Pericardium fibroblast (primary cell): ENCODE measurements around the gene PAFAH2. TPM values are rescaled to one million over a fixed set of nuclear protein-coding genes. Genes with fewer than 3 reads are reported as not detected.

Experiments used
- total RNA-seq: library from RNA; depleted of rRNA; stranded (reverse); fragments of >200 nt; gene quantifications from 2 replicates; pipeline ENCODE4 v1.2.3, GENCODE V29; 2015

PAFAH2 gene
- 2.3 and 3.2 TPM in 2 replicates for total RNA-seq

DNA sequence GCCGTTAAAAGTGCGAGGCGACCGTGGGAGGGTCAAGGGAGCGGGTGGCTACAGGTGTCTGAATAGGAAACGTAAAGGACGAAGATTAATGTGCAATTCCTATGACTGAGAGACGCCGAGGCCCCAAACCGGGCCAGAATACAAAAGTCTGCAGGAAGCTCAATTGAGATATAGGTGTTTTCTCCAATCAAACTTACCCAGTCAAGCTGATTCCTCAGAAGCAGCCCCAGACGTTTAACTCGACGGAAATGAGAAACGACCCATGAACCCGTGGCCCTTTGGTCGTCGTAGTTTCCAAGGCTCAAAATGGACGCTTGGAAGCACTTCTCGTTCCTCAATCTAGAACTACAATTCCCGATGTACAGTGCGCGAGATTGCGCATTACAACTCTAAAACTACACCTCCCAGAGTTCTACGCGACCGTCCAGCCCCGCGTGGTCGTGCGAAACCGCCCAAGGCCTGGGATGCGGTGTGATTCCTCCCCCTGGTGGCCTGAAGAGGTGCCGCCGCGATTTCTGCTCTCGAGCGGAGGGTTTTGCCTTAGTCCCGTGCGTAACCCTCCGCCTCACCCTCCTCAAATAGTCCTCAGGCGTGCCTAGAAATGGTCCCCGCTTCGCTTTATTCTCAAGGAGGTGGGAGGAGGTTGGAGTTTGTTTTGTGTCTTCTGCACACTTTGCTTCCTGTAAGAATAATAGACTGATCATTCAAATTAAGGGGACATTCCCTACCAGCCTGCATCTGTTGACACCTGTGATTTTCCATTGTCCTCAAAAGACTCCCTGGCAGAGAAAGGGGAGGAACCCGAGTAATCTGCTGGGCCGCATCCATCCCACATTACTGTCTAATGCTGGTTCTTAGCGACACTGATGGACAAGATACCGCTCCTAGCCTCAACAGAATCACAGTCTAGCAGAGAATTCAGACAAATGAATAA lies at the start of gene PAFAH2:
TSS of gene PAFAH2 (minus strand) at position 236 of the 934 bp plus-strand sequence. CDS start 7,247 bp downstream, outside the sequence.

GRCh38 chr1:26045722-26046245 lies 47.9 kb upstream of the PAFAH2 start, which contains the start of gene SLC30A2:
TSS of gene SLC30A2 (minus strand) at chr1:26046118. CDS start at chr1:26045896, 222 bp downstream.

DNA sequence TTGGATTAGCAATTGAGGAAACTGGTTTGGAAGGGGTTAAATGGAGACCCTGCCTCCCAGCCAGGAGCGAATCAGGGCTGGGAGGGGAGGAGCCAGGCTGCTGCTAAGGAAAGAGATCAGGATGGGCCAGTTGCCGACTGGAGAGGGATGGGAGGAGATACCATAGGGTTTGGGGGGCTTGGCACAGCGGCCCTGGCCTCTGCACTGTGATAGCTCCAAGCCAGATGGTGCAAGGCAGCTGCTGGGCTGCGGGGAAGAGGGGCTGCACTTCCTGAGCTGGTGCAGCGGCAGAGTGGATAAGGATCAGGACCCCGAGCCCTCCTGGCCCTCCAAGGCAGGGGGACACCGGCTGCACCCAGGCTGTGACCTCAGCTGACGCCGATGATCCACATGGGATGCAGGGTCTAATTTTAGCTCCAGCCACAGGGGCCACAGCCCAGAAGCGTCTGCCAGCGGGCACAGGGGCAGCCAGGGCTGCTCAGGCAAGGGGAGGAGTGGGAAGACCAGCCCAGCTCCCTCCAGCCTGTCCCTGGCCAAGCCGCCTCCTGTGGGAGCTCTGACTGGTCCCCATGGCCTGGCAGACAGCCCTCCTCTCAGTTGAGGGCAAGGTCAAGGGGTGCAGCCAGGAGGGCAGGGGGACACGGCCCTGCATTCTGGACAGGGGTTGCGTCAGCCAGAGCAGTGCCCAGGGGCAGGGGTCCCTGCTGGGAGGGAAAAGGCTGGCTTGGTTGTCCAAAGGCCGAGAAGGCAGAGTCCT lies 24.0 kb upstream of the PAFAH2 start, which contains the start of gene EXTL1:
TSS of gene EXTL1 (plus strand) at position 129 of the 757 bp plus-strand sequence. CDS start 872 bp downstream, outside the sequence.

Other genes starting within 250 kb of the PAFAH2 start
- gene SELENON, start 197.9 kb downstream of the PAFAH2 start, total RNA-seq: 50.8 and 67.0 TPM in 2 replicates
- 47.6 and 48.3 TPM in 2 replicates for gene MTFR1L, start 178.1 kb downstream of the PAFAH2 start, total RNA-seq
- gene AUNIP, start 138.6 kb downstream of the PAFAH2 start, total RNA-seq: 0.58 TPM in 1 of 2 replicates, not detected in the other
- gene PAQR7, start 122.4 kb downstream of the PAFAH2 start, total RNA-seq: 6.1 and 7.2 TPM in 2 replicates
- 17.9 and 26.3 TPM in 2 replicates for gene STMN1, start 91.6 kb downstream of the PAFAH2 start, total RNA-seq
- 0.12 and 0.60 TPM in 2 replicates for gene EXTL1, start 23.7 kb upstream of the PAFAH2 start, total RNA-seq
- gene SLC30A2, start 48.1 kb upstream of the PAFAH2 start, total RNA-seq: not detected in 2 replicates
- 0.70 TPM in 1 of 2 replicates, not detected in the other for gene TRIM63, start 69.6 kb upstream of the PAFAH2 start, total RNA-seq
- 1.7 and 1.9 TPM in 2 replicates for gene PDIK1L, start 113.8 kb upstream of the PAFAH2 start, total RNA-seq
- gene FAM110D, start 161.0 kb upstream of the PAFAH2 start, total RNA-seq: 0.43 TPM in 1 of 2 replicates, not detected in the other
- not detected in 2 replicates for gene C1orf232, start 170.9 kb upstream of the PAFAH2 start, total RNA-seq
- gene ZNF593, start 171.8 kb upstream of the PAFAH2 start, total RNA-seq: 36.7 and 58.7 TPM in 2 replicates
- gene ZNF593OS, start 173.8 kb upstream of the PAFAH2 start, total RNA-seq: 0.23 TPM in 1 of 2 replicates, not detected in the other
- gene CNKSR1, start 179.4 kb upstream of the PAFAH2 start, total RNA-seq: 0.17 and 1.8 TPM in 2 replicates
- not detected in 2 replicates for gene CATSPER4, start 192.5 kb upstream of the PAFAH2 start, total RNA-seq
- 6.0 TPM in 2 replicates for gene CEP85, start 236.1 kb upstream of the PAFAH2 start, total RNA-seq